ENCODE data around the gene OSBPL3. TPM values are rescaled to one million over a fixed set of nuclear protein-coding genes. Genes with fewer than 3 reads are reported as not detected.

The OSBPL3 gene
- total RNA-seq, 1 experiment from 2014 or later: 8.6 TPM

- Histone ChIP-seq H3K27me3 (ENCODE audit: insufficient read depth, low read length) (no peaks in the 10 kb centered on the region), H2BK120ac (ENCODE audit: low read depth, low read length, poor library complexity, severe bottlenecking) (no peak overlapping the region), H2AK5ac (ENCODE audit: insufficient read length, low read length) (no peak overlapping the region), H2BK5ac (ENCODE audit: insufficient read length, low read length) (no peak overlapping the region), H3K4me1 (ENCODE audit: insufficient read depth, low read length) (no peaks in the 10 kb centered on the region), H2AFZ (ENCODE audit: low read length) (no peak overlapping the region), H3K23ac (ENCODE audit: insufficient read length, low read depth, low read length) (no peak overlapping the region), H3K4ac (ENCODE audit: low read depth, low read length) (no peak overlapping the region), H4K91ac (ENCODE audit: insufficient read length, low read depth, low read length) (no peak overlapping the region), H3K18ac (ENCODE audit: insufficient read length, low read depth, low read length) (no peak overlapping the region), H3K23me2 (ENCODE audit: insufficient read length, low read depth, low read length, poor library complexity, severe bottlenecking) (no peaks in the 10 kb centered on the region), H3K27ac (ENCODE audit: insufficient read length, low read depth, low read length) (no peak overlapping the region), H4K8ac (replicated peaks; ENCODE audit: insufficient read length, low read depth, low read length) (no peak overlapping the region), H3K9ac (ENCODE audit: extremely low read depth, insufficient read length, low read length) (no peak overlapping the region), H2BK20ac (ENCODE audit: low read depth, low read length, poor library complexity, severe bottlenecking) (no peak overlapping the region), H3K4me2 (ENCODE audit: insufficient read depth, insufficient read length, low read length) (no peak overlapping the region), H3K14ac (ENCODE audit: insufficient read depth, low read length) (no peak overlapping the region), H3K56ac (ENCODE audit: insufficient read length, low read depth, low read length) (no peak overlapping the region), H4K5ac (ENCODE audit: insufficient read length, low read depth, low read length) (no peak overlapping the region), H2BK12ac (ENCODE audit: insufficient read length, low read depth, low read length) (no peak overlapping the region), H3K79me2 (ENCODE audit: insufficient read depth, low read length) (no peaks in the 10 kb centered on the region), H3T11ph (ENCODE audit: low read length) (no peak overlapping the region), H3K9me3 (ENCODE audit: control insufficient read depth, low read depth, low read length) (no peaks in the 10 kb centered on the region), H3K79me1 (ENCODE audit: insufficient read depth, low read depth, low read length, poor library complexity, severe bottlenecking) (no peaks in the 10 kb centered on the region), H2BK15ac (ENCODE audit: low read depth, low read length) (no peak overlapping the region), H4K20me1 (ENCODE audit: control insufficient read depth, insufficient read depth, insufficient read length) (no peaks in the 10 kb centered on the region)
- Mint-ChIP-seq H3K4me1 (no peaks in the 10 kb centered on the region), H3K9me3 (peaks cover 31 to 38% of the 10 kb centered on the region in 2 experiments), H3K27me3 (ENCODE audit: low read depth) (peaks cover 2% of the 10 kb centered on the region), H3K4me3 (no peak overlapping the region), H3K36me3 (ENCODE audit: insufficient read depth in 1 of 3, low read depth in 3 of 3) (peaks cover 19 to 30% (median 23%) of the 10 kb centered on the region in 3 experiments), H3K27ac (no peak overlapping the region)
- TF ChIP-seq CTCF (conservative IDR thresholded peaks at IDR 0.05): peak; percentile 62
- no CpG with 5 or more reads among the region's 9 CpGs for WGBS (ENCODE audit: extremely low coverage, insufficient read length, low lambda C conversion rate)
- no peak for DNase-seq
Observed at GRCh38 chr7:24788075-24788474, 191.9 kb downstream of the OSBPL3 start.

Data from H9 (cell line).